OCI-LY3 (cell line): Measurements from ENCODE around the gene DDX19B.

Experiments used
- CTCF ChIP-seq: fragments of 200-600, 300-600 bp; sonication (generic); IDR thresholded peaks from 2 replicates; pipeline ENCODE4 v1.5.1; 2014; ENCODE audit warnings: antibody characterized with exemption, low read length, low read depth
- EZH2phosphoT487 ChIP-seq: fragments of 200-600 bp; shearing (Covaris generic); IDR thresholded peaks from 2 replicates; pipeline ENCODE4 v1.6.1; 2018; ENCODE audit warnings: antibody characterized with exemption, mixed run types, low read depth

- TF ChIP-seq CTCF = peak; percentile 61
- TF ChIP-seq EZH2phosphoT487 = no peak
These were observed 32.8 kb downstream of the DDX19B start for GRCh38 chr16:70331588-70332358.
